ENCODE results near the gene SRPX.
A peak's percentile ranks its signal among the peaks of the same experiment; 100 is the strongest.

Gene SRPX

DNA sequence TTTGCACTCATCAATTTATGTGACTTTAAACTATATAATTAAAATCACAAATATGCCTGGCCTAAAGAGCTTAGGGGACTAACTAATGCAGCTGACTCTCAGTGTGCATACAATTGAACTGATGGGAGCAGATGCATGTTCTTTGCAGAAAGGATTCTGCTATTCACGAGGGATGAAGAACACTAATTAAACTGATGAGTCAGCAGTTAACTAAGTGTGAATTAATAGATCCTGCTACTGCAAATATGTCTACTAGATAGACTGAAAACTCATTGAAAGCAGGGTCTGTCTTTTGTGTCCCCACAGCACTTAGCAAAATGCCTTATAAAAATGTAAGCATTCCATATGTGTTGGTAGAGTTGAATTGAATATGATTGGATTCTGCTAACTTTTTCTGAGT, 104.0 kb downstream of the SRPX start:
- H3K4ac ChIP-seq (ENCODE audit: low read depth in 1 of 2, low read length in 2 of 2) = no peak overlapping the region
- no peak for DNase-seq
- no peak overlapping the region for H3K27ac ChIP-seq (ENCODE audit: low read length, poor library complexity, severe bottlenecking)
- H3K9me3 ChIP-seq (ENCODE audit: control insufficient read depth, low read length) = no peaks in the 10 kb centered on the region
- no peak overlapping the region for H3K23ac ChIP-seq (ENCODE audit: low read length in 2 of 2)
- no peaks in the 10 kb centered on the region for H3K36me3 ChIP-seq (ENCODE audit: control insufficient read depth in 1 of 2, insufficient read depth in 2 of 2, low read depth in 1 of 2, low read length in 2 of 2)
- no peak overlapping the region for H3K14ac ChIP-seq (ENCODE audit: low read length in 2 of 2)
- no peak overlapping the region for H2BK12ac ChIP-seq (ENCODE audit: low read length in 2 of 2)
- H3K4me3 ChIP-seq (ENCODE audit: insufficient read depth in 1 of 2, low read depth in 1 of 2, low read length in 2 of 2) = no peak overlapping the region
- no peak overlapping the region for H3K9ac ChIP-seq (ENCODE audit: low read length)
- H3K27me3 ChIP-seq (ENCODE audit: control insufficient read depth in 1 of 2, insufficient read depth in 1 of 2, low read length in 2 of 2) = peaks cover 0 to 6% of the 10 kb centered on the region in 2 experiments
- no peak overlapping the region for H2BK15ac ChIP-seq (ENCODE audit: low read depth, poor library complexity, severe bottlenecking)
- no peak overlapping the region for H3K4me2 ChIP-seq (ENCODE audit: low read length, poor library complexity, severe bottlenecking)
- H4K91ac ChIP-seq (ENCODE audit: low read length) = no peak overlapping the region
- WGBS = no CpG with 5 or more reads among the region's 1 CpG
- H3K4me1 ChIP-seq (ENCODE audit: control insufficient read depth, insufficient read depth, low read depth, low read length) = no peaks in the 10 kb centered on the region
- H2BK5ac ChIP-seq (ENCODE audit: low read depth, low read length, poor library complexity, severe bottlenecking) = no peak overlapping the region
- H2AK5ac ChIP-seq (ENCODE audit: low read length, severe bottlenecking) = no peak overlapping the region
- H2AFZ ChIP-seq (ENCODE audit: low read depth, low read length) = no peak overlapping the region
- H3K79me1 ChIP-seq (replicated peaks; ENCODE audit: low read length, poor library complexity, severe bottlenecking) = no peaks in the 10 kb centered on the region
- no peak overlapping the region for H4K8ac ChIP-seq (ENCODE audit: low read length)
- no peak overlapping the region for H3K18ac ChIP-seq (ENCODE audit: low read depth in 1 of 2, low read length in 2 of 2)
- no peak overlapping the region for H2BK120ac ChIP-seq (ENCODE audit: low read depth, low read length)

DNA sequence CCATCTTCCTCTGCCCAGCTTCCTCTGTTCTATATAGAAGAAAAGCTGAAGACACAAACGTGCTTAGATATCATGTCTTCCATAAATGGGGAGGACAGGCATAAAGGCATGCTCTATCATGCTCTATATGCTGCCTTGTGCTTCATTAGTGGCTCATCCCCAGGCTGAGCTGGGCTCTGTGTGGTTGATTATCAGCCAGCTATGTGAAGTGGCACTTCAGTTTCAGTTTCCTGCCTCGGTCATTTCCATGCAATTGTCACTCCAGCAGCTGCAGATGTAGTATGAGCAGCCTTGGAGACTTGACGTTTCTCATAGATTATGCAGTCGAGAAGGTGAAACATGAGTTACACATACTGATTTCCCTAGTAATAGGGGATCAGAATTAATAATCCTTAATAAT, 108.1 kb downstream of the SRPX start:
- Histone ChIP-seq H2BK12ac (ENCODE audit: low read length in 2 of 2) (no peak overlapping the region), H3K23ac (ENCODE audit: low read length in 2 of 2) (no peak overlapping the region), H2AFZ (ENCODE audit: low read depth, low read length) (no peak overlapping the region), H3K4me3 (ENCODE audit: insufficient read depth in 1 of 2, low read depth in 1 of 2, low read length in 2 of 2) (no peak overlapping the region), H3K9ac (ENCODE audit: low read length) (no peak overlapping the region), H3K4me2 (ENCODE audit: low read length, poor library complexity, severe bottlenecking) (no peak overlapping the region), H3K27me3 (ENCODE audit: control insufficient read depth in 1 of 2, insufficient read depth in 1 of 2, low read length in 2 of 2) (peaks cover 0 to 6% of the 10 kb centered on the region in 2 experiments), H2BK15ac (ENCODE audit: low read depth, poor library complexity, severe bottlenecking) (no peak overlapping the region), H4K8ac (ENCODE audit: low read length) (no peak overlapping the region), H3K18ac (ENCODE audit: low read depth in 1 of 2, low read length in 2 of 2) (no peak overlapping the region), H3K79me1 (replicated peaks; ENCODE audit: low read length, poor library complexity, severe bottlenecking) (no peaks in the 10 kb centered on the region), H3K4me1 (ENCODE audit: control insufficient read depth, insufficient read depth, low read depth, low read length) (no peaks in the 10 kb centered on the region), H2BK120ac (ENCODE audit: low read depth, low read length) (no peak overlapping the region), H3K27ac (ENCODE audit: low read length, poor library complexity, severe bottlenecking) (no peak overlapping the region), H2BK5ac (ENCODE audit: low read depth, low read length, poor library complexity, severe bottlenecking) (no peak overlapping the region), H2AK5ac (ENCODE audit: low read length, severe bottlenecking) (no peak overlapping the region), H4K91ac (ENCODE audit: low read length) (no peak overlapping the region), H3K9me3 (ENCODE audit: control insufficient read depth, low read length) (no peaks in the 10 kb centered on the region), H3K36me3 (ENCODE audit: control insufficient read depth in 1 of 2, insufficient read depth in 2 of 2, low read depth in 1 of 2, low read length in 2 of 2) (no peaks in the 10 kb centered on the region), H3K4ac (ENCODE audit: low read depth in 1 of 2, low read length in 2 of 2) (no peak overlapping the region), H3K14ac (ENCODE audit: low read length in 2 of 2) (no peak overlapping the region)
- 53% methylated on average over 2 of the region's 4 CpGs for WGBS
- peak; percentile 12 for DNase-seq

GRCh38 chrX:38111196-38111595, 109.5 kb downstream of the SRPX start:
- no peaks in the 10 kb centered on the region for H3K79me1 ChIP-seq (replicated peaks; ENCODE audit: low read length, poor library complexity, severe bottlenecking)
- H2BK15ac ChIP-seq (ENCODE audit: low read depth, poor library complexity, severe bottlenecking) = no peak overlapping the region
- H2AFZ ChIP-seq (ENCODE audit: low read depth, low read length) = no peak overlapping the region
- H2BK120ac ChIP-seq (ENCODE audit: low read depth, low read length) = no peak overlapping the region
- H3K27me3 ChIP-seq (ENCODE audit: control insufficient read depth in 1 of 2, insufficient read depth in 1 of 2, low read length in 2 of 2) = peaks cover 0 to 6% of the 10 kb centered on the region in 2 experiments
- H3K9me3 ChIP-seq (ENCODE audit: control insufficient read depth, low read length) = no peaks in the 10 kb centered on the region
- no CpG with 5 or more reads among the region's 5 CpGs for WGBS
- no peak overlapping the region for H3K4me2 ChIP-seq (ENCODE audit: low read length, poor library complexity, severe bottlenecking)
- H2BK5ac ChIP-seq (ENCODE audit: low read depth, low read length, poor library complexity, severe bottlenecking) = no peak overlapping the region
- H2AK5ac ChIP-seq (ENCODE audit: low read length, severe bottlenecking) = no peak overlapping the region
- no peak overlapping the region for H4K91ac ChIP-seq (ENCODE audit: low read length)
- no peak overlapping the region for H2BK12ac ChIP-seq (ENCODE audit: low read length in 2 of 2)
- H4K8ac ChIP-seq (ENCODE audit: low read length) = no peak overlapping the region
- no peaks in the 10 kb centered on the region for H3K4me1 ChIP-seq (ENCODE audit: control insufficient read depth, insufficient read depth, low read depth, low read length)
- no peak overlapping the region for H3K4me3 ChIP-seq (ENCODE audit: insufficient read depth in 1 of 2, low read depth in 1 of 2, low read length in 2 of 2)
- H3K27ac ChIP-seq (ENCODE audit: low read length, poor library complexity, severe bottlenecking) = no peak overlapping the region
- H3K4ac ChIP-seq (ENCODE audit: low read depth in 1 of 2, low read length in 2 of 2) = no peak overlapping the region
- H3K9ac ChIP-seq (ENCODE audit: low read length) = no peak overlapping the region
- no peak overlapping the region for H3K14ac ChIP-seq (ENCODE audit: low read length in 2 of 2)
- H3K23ac ChIP-seq (ENCODE audit: low read length in 2 of 2) = no peak overlapping the region
- H3K18ac ChIP-seq (ENCODE audit: low read depth in 1 of 2, low read length in 2 of 2) = no peak overlapping the region
- DNase-seq = no peak
- no peaks in the 10 kb centered on the region for H3K36me3 ChIP-seq (ENCODE audit: control insufficient read depth in 1 of 2, insufficient read depth in 2 of 2, low read depth in 1 of 2, low read length in 2 of 2)

DNA sequence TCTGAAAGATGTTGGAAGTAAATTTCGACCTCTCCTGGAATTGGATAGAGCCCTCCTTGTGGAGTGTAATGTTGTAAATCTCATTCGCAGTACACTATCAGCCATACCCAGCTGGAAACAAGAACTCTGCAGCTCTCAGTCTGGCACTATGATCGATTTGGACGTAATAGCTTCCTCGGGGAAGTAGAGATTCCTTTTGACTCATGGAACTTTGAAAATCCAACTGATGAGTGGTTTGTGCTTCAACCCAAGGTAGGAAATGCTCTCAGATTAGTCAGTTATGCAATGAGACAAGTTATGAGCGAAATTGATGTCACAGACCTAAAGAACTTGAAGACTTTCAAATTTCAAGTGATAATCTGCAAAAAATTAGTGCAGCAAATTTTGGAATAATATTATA, 110.4 kb downstream of the SRPX start:
- no peak overlapping the region for H3K14ac ChIP-seq (ENCODE audit: low read length in 2 of 2)
- H3K9me3 ChIP-seq (ENCODE audit: control insufficient read depth, low read length) = no peaks in the 10 kb centered on the region
- H2AFZ ChIP-seq (ENCODE audit: low read depth, low read length) = no peak overlapping the region
- H3K36me3 ChIP-seq (ENCODE audit: control insufficient read depth in 1 of 2, insufficient read depth in 2 of 2, low read depth in 1 of 2, low read length in 2 of 2) = no peaks in the 10 kb centered on the region
- H2BK15ac ChIP-seq (ENCODE audit: low read depth, poor library complexity, severe bottlenecking) = no peak overlapping the region
- H3K79me1 ChIP-seq (replicated peaks; ENCODE audit: low read length, poor library complexity, severe bottlenecking) = no peaks in the 10 kb centered on the region
- no peak overlapping the region for H2BK120ac ChIP-seq (ENCODE audit: low read depth, low read length)
- WGBS = 68% methylated on average over 4 of the region's 6 CpGs
- H3K27me3 ChIP-seq (ENCODE audit: control insufficient read depth in 1 of 2, insufficient read depth in 1 of 2, low read length in 2 of 2) = peaks cover 0 to 6% of the 10 kb centered on the region in 2 experiments
- H2BK5ac ChIP-seq (ENCODE audit: low read depth, low read length, poor library complexity, severe bottlenecking) = no peak overlapping the region
- no peak overlapping the region for H3K4me3 ChIP-seq (ENCODE audit: insufficient read depth in 1 of 2, low read depth in 1 of 2, low read length in 2 of 2)
- H3K23ac ChIP-seq (ENCODE audit: low read length in 2 of 2) = no peak overlapping the region
- H3K27ac ChIP-seq (ENCODE audit: low read length, poor library complexity, severe bottlenecking) = no peak overlapping the region
- no peak overlapping the region for H4K91ac ChIP-seq (ENCODE audit: low read length)
- H3K4ac ChIP-seq (ENCODE audit: low read depth in 1 of 2, low read length in 2 of 2) = no peak overlapping the region
- no peak overlapping the region for H4K8ac ChIP-seq (ENCODE audit: low read length)
- H3K18ac ChIP-seq (ENCODE audit: low read depth in 1 of 2, low read length in 2 of 2) = no peak overlapping the region
- DNase-seq = no peak
- no peak overlapping the region for H2BK12ac ChIP-seq (ENCODE audit: low read length in 2 of 2)
- no peaks in the 10 kb centered on the region for H3K4me1 ChIP-seq (ENCODE audit: control insufficient read depth, insufficient read depth, low read depth, low read length)
- H2AK5ac ChIP-seq (ENCODE audit: low read length, severe bottlenecking) = no peak overlapping the region
- H3K9ac ChIP-seq (ENCODE audit: low read length) = no peak overlapping the region
- no peak overlapping the region for H3K4me2 ChIP-seq (ENCODE audit: low read length, poor library complexity, severe bottlenecking)

Data from mesenchymal stem cell (in vitro differentiated cells and primary cell).